PFSK-1 (cell line): ENCODE measurements around the gene SEPTIN7.

ENCODE experiments used
- POLR2AphosphoS5 ChIP-seq: IDR thresholded peaks from 2 replicates; pipeline ENCODE4 v1.6.1; 2012; ENCODE audit warnings: low read depth, mild to moderate bottlenecking, control low read depth, low read length, moderate library complexity
- TAF1 ChIP-seq: IDR thresholded peaks from 2 replicates; pipeline ENCODE4 v1.6.1; 2012; ENCODE audit warnings: low read length, control low read depth, borderline replicate concordance; ENCODE audit not compliant: insufficient read depth
- TF ChIP-seq, protein P1 (sequence below), 2 experiments: IDR thresholded peaks; 2 replicates each; pipeline versions ENCODE4 v1.6.1 to v1.8.0; 2011 to 2012; ENCODE audit warnings: low read depth in 2 of 2, low read length in 2 of 2, control low read depth in 1 of 2, inconsistent platforms in 1 of 2, mild to moderate bottlenecking in 1 of 2, moderate library complexity in 1 of 2; ENCODE audit not compliant: insufficient read depth in 1 of 2

DNA sequence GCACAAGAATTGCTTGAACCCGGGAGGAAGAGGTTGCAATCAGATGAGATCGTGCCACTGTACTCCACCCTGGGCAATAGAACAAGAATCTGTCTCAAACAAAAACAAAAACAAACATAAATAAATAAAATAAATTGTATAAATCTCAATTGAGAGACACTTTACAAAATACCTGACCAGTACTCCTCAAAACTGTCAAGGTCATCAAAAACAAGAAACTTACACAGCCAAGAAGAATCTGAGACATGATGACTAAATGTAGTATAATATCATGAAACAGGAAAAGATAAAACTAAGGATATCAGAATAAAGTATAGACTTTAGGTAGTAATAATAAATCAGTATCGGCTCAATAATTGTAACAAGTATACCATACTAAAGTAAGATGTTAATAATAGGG lies 26.9 kb upstream of the SEPTIN7 start:
- no peak for TF ChIP-seq POLR2AphosphoS5
- TF ChIP-seq, protein P1, sequence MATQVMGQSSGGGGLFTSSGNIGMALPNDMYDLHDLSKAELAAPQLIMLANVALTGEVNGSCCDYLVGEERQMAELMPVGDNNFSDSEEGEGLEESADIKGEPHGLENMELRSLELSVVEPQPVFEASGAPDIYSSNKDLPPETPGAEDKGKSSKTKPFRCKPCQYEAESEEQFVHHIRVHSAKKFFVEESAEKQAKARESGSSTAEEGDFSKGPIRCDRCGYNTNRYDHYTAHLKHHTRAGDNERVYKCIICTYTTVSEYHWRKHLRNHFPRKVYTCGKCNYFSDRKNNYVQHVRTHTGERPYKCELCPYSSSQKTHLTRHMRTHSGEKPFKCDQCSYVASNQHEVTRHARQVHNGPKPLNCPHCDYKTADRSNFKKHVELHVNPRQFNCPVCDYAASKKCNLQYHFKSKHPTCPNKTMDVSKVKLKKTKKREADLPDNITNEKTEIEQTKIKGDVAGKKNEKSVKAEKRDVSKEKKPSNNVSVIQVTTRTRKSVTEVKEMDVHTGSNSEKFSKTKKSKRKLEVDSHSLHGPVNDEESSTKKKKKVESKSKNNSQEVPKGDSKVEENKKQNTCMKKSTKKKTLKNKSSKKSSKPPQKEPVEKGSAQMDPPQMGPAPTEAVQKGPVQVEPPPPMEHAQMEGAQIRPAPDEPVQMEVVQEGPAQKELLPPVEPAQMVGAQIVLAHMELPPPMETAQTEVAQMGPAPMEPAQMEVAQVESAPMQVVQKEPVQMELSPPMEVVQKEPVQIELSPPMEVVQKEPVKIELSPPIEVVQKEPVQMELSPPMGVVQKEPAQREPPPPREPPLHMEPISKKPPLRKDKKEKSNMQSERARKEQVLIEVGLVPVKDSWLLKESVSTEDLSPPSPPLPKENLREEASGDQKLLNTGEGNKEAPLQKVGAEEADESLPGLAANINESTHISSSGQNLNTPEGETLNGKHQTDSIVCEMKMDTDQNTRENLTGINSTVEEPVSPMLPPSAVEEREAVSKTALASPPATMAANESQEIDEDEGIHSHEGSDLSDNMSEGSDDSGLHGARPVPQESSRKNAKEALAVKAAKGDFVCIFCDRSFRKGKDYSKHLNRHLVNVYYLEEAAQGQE (IDR thresholded peaks at IDR 0.05; ENCODE audit: insufficient read depth in 1 of 2, low read depth in 2 of 2, low read length in 2 of 2) = no peak
- TF ChIP-seq TAF1 = no peak
